Liver (tissue), 9 donors: ENCODE results near the gene AFTPH. TPM values are rescaled to one million over a fixed set of nuclear protein-coding genes. Genes with fewer than 3 reads are reported as not detected.

Experiments used
- DNase-seq: peaks from one replicate; pipeline ENCODE4 v3.0.0-alpha.2; 2017; ENCODE audit warnings: low spot score
- H3K27ac ChIP-seq, 2 donors: one replicate each; pipeline ENCODE4 v1.7.0; 2013; ENCODE audit warnings: inconsistent platforms in 2 of 2, low read length in 2 of 2, control low read depth in 1 of 2, low read depth in 1 of 2, mild to moderate bottlenecking in 1 of 2
- H3K27me3 ChIP-seq, 4 donors: one replicate each; pipeline versions ENCODE4 v1.6.1 to v1.7.0; 2013; ENCODE audit warnings: low read length in 3 of 4, inconsistent platforms in 1 of 4, mild to moderate bottlenecking in 1 of 4, moderate library complexity in 1 of 4; ENCODE audit not compliant: control insufficient read depth in 4 of 4, insufficient read depth in 4 of 4
- H3K36me3 ChIP-seq, 4 donors: one replicate each; pipeline versions ENCODE4 v1.6.1 to v1.7.0; 2013; ENCODE audit warnings: low read length in 3 of 4, mild to moderate bottlenecking in 3 of 4, low read depth in 1 of 4, moderate library complexity in 1 of 4; ENCODE audit not compliant: control insufficient read depth in 4 of 4, insufficient read depth in 3 of 4
- H3K4me1 ChIP-seq, 4 donors: one replicate each; pipeline versions ENCODE4 v1.6.1 to v1.7.0; 2013; ENCODE audit warnings: low read length in 3 of 4, mild to moderate bottlenecking in 3 of 4, moderate library complexity in 1 of 4; ENCODE audit not compliant: control insufficient read depth in 4 of 4, insufficient read depth in 4 of 4
- H3K4me3 ChIP-seq, 3 donors: one replicate each; pipeline versions ENCODE4 v1.6.1 to v1.7.0; 2013; ENCODE audit warnings: low read length in 3 of 3, control low read depth in 1 of 3, low read depth in 1 of 3, mild to moderate bottlenecking in 1 of 3
- H3K9ac ChIP-seq, 2 donors: one replicate each; pipeline ENCODE4 v1.7.0; 2013; ENCODE audit warnings: low read length in 2 of 2, mild to moderate bottlenecking in 2 of 2, moderate library complexity in 2 of 2, control low read depth in 1 of 2, low read depth in 1 of 2
- H3K9me3 ChIP-seq, 4 donors: one replicate each; pipeline versions ENCODE4 v1.6.1 to v1.7.0; 2013; ENCODE audit warnings: low read length in 3 of 4; ENCODE audit not compliant: control insufficient read depth in 4 of 4
- ATF3 ChIP-seq: IDR thresholded peaks from 2 replicates; pipeline ENCODE4 v1.6.1; 2016; ENCODE audit warnings: antibody characterized with exemption
- CTCF ChIP-seq: fragments of 150-350 bp; IDR thresholded peaks from 2 replicates; pipeline ENCODE4 v1.5.1; 2017; ENCODE audit warnings: improper control_type of control experiment, low read depth, low read length; ENCODE audit not compliant: missing input control
- EGR1 ChIP-seq, 2 donors: IDR thresholded peaks; 2 replicates each; pipeline ENCODE4 v1.6.1; 2016 to 2018; ENCODE audit warnings: antibody characterized with exemption in 2 of 2, low read depth in 2 of 2
- FOXA1 ChIP-seq: IDR thresholded peaks from 2 replicates; pipeline ENCODE4 v1.6.1; 2016; ENCODE audit warnings: antibody characterized with exemption
- FOXA2 ChIP-seq: IDR thresholded peaks from 2 replicates; pipeline ENCODE4 v1.6.1; 2016; ENCODE audit warnings: antibody characterized with exemption
- JUND ChIP-seq, 2 donors: IDR thresholded peaks; 2 replicates each; pipeline ENCODE4 v1.6.1; 2016; ENCODE audit warnings: antibody characterized with exemption in 2 of 2
- REST ChIP-seq: IDR thresholded peaks from 2 replicates; pipeline ENCODE4 v1.6.1; 2016; ENCODE audit warnings: antibody characterized with exemption, mild to moderate bottlenecking
- RXRA ChIP-seq, 2 donors: IDR thresholded peaks; 2 replicates each; pipeline ENCODE4 v1.6.1; 2017 to 2018; ENCODE audit warnings: antibody characterized with exemption in 2 of 2, mild to moderate bottlenecking in 1 of 2
- TAF1 ChIP-seq: conservative IDR thresholded peaks from 2 replicates; pipeline ENCODE4 v1.6.1; 2016; ENCODE audit warnings: antibody characterized with exemption, mild to moderate bottlenecking
- YY1 ChIP-seq: IDR thresholded peaks from 2 replicates; pipeline ENCODE4 v1.6.1; 2016; ENCODE audit warnings: antibody characterized with exemption, mild to moderate bottlenecking
- ZBTB33 ChIP-seq: IDR thresholded peaks from 2 replicates; pipeline ENCODE4 v1.6.1; 2016; ENCODE audit warnings: antibody characterized with exemption
- WGBS: extraction: QIAGEN DNeasy Blood & Tissue Kit; methylation state at CpG from one replicate; pipeline ENCODE4 v1.1.7; 2013; 5-methylcytosine and 5-hydroxymethylcytosine counted together
- polyA plus RNA-seq, 2 donors: library from polyadenylated mRNA; stranded (reverse) in 1 of 2; unstranded in 1 of 2; fragments of 200-250 nt in 1 of 2; fragments of >200 nt in 1 of 2; fragmentation: Nextera tagmentation in 1 of 2; extraction: Ambion mirVana in 1 of 2; gene quantifications; one replicate each; pipeline versions ENCODE4 v1.2.1 to v1.2.3, GENCODE V29; 2013 to 2015
- total RNA-seq, 2 donors: library from RNA; depleted of rRNA; stranded (reverse); fragments of >200 nt; gene quantifications; one replicate each; pipeline ENCODE4 v1.2.3, GENCODE V29; 2014
- donor health status: healthy.
- donor health status: healthy.
- donor health status: healthy.
- donor health status: healthy.
- donor health status: healthy.

The AFTPH gene
- total and polyA plus RNA-seq, 4 donors, result 10.5 to 27.9 (median 20.6) TPM

- Histone ChIP-seq H3K27me3 (no peaks in the 10 kb centered on the region), H3K9ac (peak overlapping the region; percentile 42 to 79), H3K36me3 (no peaks in the 10 kb centered on the region), H3K4me3 (peak overlapping the region; percentile 65 to 97 (median 70)), H3K4me1 (peaks cover 5 to 25% (median 15%) of the 10 kb centered on the region in 4 donors), H3K27ac (peak overlapping the region; percentile 89 to 98), H3K9me3 (no peaks in the 10 kb centered on the region)
- under 1% methylated on average over 48 of the region's 48 CpGs for WGBS
- TF ChIP-seq FOXA1 (no peak), EGR1 (IDR thresholded peaks at IDR 0.05; ENCODE audit: low read depth in 2 of 2) (no peak), FOXA2 (no peak), YY1 (peak; percentile 14), ATF3 (no peak), RXRA (IDR thresholded peaks at IDR 0.05) (no peak), REST (no peak)
- no peak for DNase-seq
Measured at GRCh38 chr2:64524604-64525316, 632 bp downstream of the AFTPH start.

- no peaks in the 10 kb centered on the region for H3K9me3 ChIP-seq
- H3K36me3 ChIP-seq, result no peaks in the 10 kb centered on the region
- peak overlapping the region; percentile 42 to 79 for H3K9ac ChIP-seq
- no peaks in the 10 kb centered on the region for H3K27me3 ChIP-seq
- TF ChIP-seq YY1, result peak; percentile 9
- peak; percentile 90 to 94 for TF ChIP-seq JUND (IDR thresholded peaks at IDR 0.05)
- TF ChIP-seq TAF1, result no peak
- TF ChIP-seq ZBTB33, result no peak
- peak; percentile 69 for TF ChIP-seq ATF3
- no peak for TF ChIP-seq CTCF
- TF ChIP-seq EGR1 (IDR thresholded peaks at IDR 0.05; ENCODE audit: low read depth in 2 of 2), result peak in 1 of 2 donors; percentile 43
- TF ChIP-seq REST, result no peak
- no peak for TF ChIP-seq RXRA (IDR thresholded peaks at IDR 0.05)
- WGBS, result 3% methylated on average over 4 of the region's 4 CpGs
- H3K4me1 ChIP-seq, result peaks cover 5 to 25% (median 15%) of the 10 kb centered on the region in 4 donors
- H3K27ac ChIP-seq, result peak overlapping the region; percentile 89 to 98
- H3K4me3 ChIP-seq, result peak overlapping the region; percentile 65 to 97 (median 70)
- no peak for DNase-seq
Measured at GRCh38 chr2:64525317-64525613, 1.1 kb downstream of the AFTPH start.
